Measurements from ENCODE around the gene ERGIC3.
A peak's percentile ranks its signal among the peaks of the same experiment; 100 is the strongest.

Gene ERGIC3

GRCh38 chr20:35598899-35599775 lies 57.3 kb downstream of the ERGIC3 start:
- no peak for DNase-seq (ENCODE audit: low read depth)

- DNase-seq (ENCODE audit: low read depth) = no peak
Measured at GRCh38 chr20:35599776-35600120, 57.9 kb downstream of the ERGIC3 start.

- DNase-seq (ENCODE audit: low read depth) = no peak
Measured at GRCh38 chr20:35600176-35600992, 58.5 kb downstream of the ERGIC3 start.

- DNase-seq (ENCODE audit: low read depth) = peak; percentile 51
Measured at GRCh38 chr20:35600993-35601973, 59.4 kb downstream of the ERGIC3 start.

GRCh38 chr20:35601990-35602389 lies 60.1 kb downstream of the ERGIC3 start:
- no peak for DNase-seq (ENCODE audit: low read depth)

- no peak for DNase-seq (ENCODE audit: low read depth)
Measured at GRCh38 chr20:35602851-35603495, 61.1 kb downstream of the ERGIC3 start.

- no peak for DNase-seq (ENCODE audit: low read depth)
Measured at GRCh38 chr20:35603695-35604448, 62.0 kb downstream of the ERGIC3 start.

GRCh38 chr20:35604449-35604747 lies 62.5 kb downstream of the ERGIC3 start:
- no peak for DNase-seq (ENCODE audit: low read depth)

GRCh38 chr20:35606127-35606526 lies 64.2 kb downstream of the ERGIC3 start:
- DNase-seq (ENCODE audit: low read depth) = no peak
